ENCODE data around the gene HRAS. TPM values are rescaled to one million over a fixed set of nuclear protein-coding genes. Genes with fewer than 3 reads are reported as not detected.

Gene HRAS
- polyA plus RNA-seq, 2 of the 4 experiments (the other 2 are of a cell fraction): 56.3 to 86.9 TPM

DNA sequence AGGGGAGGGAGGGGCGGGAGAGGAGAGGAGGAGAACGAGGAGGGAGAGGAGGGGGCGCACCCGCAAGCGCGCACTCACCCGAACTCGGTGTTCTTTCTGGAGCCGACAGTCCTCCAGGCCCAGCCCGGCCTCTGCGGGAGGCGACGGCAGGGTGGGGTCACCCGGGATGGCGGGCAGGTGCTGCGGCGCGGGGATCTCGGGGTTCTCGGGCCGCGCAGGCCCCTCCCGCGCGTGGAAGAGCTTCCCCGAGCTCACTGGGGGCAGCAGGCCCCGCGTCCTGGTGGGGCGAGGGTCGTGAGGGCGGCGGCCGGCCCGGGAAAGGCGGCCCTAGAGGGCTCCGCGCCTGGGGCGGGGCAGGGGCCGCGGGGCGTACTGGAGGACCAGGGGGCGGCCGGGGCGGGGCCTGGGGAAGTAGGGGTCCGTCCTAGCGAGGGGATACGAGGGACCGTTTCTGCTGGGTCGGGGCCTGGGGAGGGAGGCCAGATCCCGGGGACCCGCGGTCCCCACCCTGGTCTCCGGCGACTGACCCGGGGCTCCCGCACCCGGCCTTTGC is 19.9 kb upstream of the HRAS start:
- Histone ChIP-seq H3K9me3 (no peaks in the 10 kb centered on the region), H3K4me3 (peak overlapping the region; percentile 67), H3K4me2 (peak overlapping the region; percentile 96), H3K27ac (peak overlapping the region; percentile 81 to 88), H3K4me1 (peaks cover 23% of the 10 kb centered on the region)
- ChIA-PET CTCF (interaction anchor here (0.8 to 5.9 kb wide), 25 partner anchors 11 to 233 kb away, joined by 3 to 66 read pairs (median 5); partner anchors contain the start of genes HRAS and TMEM80), POLR2A (interaction anchor here (0.9 to 1.0 kb wide), 2 partner anchors 13 to 21 kb away, joined by 3 to 4 read pairs; no protein-coding TSS in a partner anchor)
- FAIRE-seq (no peak), DNase-seq (ENCODE audit: low read depth in 1 of 2, low spot score in 1 of 2) (no peak), ATAC-seq (peak in 1 of 2 experiments; percentile 7; a peak in 2 of 6 replicates)
- TF ChIP-seq, protein P1, sequence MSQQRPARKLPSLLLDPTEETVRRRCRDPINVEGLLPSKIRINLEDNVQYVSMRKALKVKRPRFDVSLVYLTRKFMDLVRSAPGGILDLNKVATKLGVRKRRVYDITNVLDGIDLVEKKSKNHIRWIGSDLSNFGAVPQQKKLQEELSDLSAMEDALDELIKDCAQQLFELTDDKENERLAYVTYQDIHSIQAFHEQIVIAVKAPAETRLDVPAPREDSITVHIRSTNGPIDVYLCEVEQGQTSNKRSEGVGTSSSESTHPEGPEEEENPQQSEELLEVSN (IDR thresholded peaks at IDR 0.05; ENCODE audit: borderline replicate concordance, low read depth): no peak
- TF ChIP-seq, protein P2, sequence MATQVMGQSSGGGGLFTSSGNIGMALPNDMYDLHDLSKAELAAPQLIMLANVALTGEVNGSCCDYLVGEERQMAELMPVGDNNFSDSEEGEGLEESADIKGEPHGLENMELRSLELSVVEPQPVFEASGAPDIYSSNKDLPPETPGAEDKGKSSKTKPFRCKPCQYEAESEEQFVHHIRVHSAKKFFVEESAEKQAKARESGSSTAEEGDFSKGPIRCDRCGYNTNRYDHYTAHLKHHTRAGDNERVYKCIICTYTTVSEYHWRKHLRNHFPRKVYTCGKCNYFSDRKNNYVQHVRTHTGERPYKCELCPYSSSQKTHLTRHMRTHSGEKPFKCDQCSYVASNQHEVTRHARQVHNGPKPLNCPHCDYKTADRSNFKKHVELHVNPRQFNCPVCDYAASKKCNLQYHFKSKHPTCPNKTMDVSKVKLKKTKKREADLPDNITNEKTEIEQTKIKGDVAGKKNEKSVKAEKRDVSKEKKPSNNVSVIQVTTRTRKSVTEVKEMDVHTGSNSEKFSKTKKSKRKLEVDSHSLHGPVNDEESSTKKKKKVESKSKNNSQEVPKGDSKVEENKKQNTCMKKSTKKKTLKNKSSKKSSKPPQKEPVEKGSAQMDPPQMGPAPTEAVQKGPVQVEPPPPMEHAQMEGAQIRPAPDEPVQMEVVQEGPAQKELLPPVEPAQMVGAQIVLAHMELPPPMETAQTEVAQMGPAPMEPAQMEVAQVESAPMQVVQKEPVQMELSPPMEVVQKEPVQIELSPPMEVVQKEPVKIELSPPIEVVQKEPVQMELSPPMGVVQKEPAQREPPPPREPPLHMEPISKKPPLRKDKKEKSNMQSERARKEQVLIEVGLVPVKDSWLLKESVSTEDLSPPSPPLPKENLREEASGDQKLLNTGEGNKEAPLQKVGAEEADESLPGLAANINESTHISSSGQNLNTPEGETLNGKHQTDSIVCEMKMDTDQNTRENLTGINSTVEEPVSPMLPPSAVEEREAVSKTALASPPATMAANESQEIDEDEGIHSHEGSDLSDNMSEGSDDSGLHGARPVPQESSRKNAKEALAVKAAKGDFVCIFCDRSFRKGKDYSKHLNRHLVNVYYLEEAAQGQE (IDR thresholded peaks at IDR 0.05): no peak
- no peak for TF ChIP-seq EP300 (IDR thresholded peaks at IDR 0.05)
- TF ChIP-seq, protein P3, sequence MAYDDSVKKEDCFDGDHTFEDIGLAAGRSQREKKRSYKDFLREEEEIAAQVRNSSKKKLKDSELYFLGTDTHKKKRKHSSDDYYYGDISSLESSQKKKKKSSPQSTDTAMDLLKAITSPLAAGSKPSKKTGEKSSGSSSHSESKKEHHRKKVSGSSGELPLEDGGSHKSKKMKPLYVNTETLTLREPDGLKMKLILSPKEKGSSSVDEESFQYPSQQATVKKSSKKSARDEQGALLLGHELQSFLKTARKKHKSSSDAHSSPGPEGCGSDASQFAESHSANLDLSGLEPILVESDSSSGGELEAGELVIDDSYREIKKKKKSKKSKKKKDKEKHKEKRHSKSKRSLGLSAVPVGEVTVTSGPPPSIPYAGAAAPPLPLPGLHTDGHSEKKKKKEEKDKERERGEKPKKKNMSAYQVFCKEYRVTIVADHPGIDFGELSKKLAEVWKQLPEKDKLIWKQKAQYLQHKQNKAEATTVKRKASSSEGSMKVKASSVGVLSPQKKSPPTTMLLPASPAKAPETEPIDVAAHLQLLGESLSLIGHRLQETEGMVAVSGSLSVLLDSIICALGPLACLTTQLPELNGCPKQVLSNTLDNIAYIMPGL (CRISPR knock-in tag; IDR thresholded peaks at IDR 0.05; ENCODE audit: borderline replicate concordance): no peak
- TF ChIP-seq, protein P4, sequence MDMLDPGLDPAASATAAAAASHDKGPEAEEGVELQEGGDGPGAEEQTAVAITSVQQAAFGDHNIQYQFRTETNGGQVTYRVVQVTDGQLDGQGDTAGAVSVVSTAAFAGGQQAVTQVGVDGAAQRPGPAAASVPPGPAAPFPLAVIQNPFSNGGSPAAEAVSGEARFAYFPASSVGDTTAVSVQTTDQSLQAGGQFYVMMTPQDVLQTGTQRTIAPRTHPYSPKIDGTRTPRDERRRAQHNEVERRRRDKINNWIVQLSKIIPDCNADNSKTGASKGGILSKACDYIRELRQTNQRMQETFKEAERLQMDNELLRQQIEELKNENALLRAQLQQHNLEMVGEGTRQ (IDR thresholded peaks at IDR 0.05): no peak
- TF ChIP-seq SMC3 (IDR thresholded peaks at IDR 0.05): peak; percentile 34; the same call in 2 of the 3 replicates
- TF ChIP-seq EHMT2 (IDR thresholded peaks at IDR 0.05; ENCODE audit: low read depth): no peak
- TF ChIP-seq NFE2L2 (conservative IDR thresholded peaks at IDR 0.05; ENCODE audit: low read length): no peak
- TF ChIP-seq ZSCAN20 (CRISPR knock-in tag; IDR thresholded peaks at IDR 0.05): no peak
- TF ChIP-seq TP53 (CRISPR knock-in tag; IDR thresholded peaks at IDR 0.05): no peak
- TF ChIP-seq, protein P5, sequence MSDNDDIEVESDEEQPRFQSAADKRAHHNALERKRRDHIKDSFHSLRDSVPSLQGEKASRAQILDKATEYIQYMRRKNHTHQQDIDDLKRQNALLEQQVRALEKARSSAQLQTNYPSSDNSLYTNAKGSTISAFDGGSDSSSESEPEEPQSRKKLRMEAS (IDR thresholded peaks at IDR 0.05): no peak
- no peak for TF ChIP-seq RNF2 (IDR thresholded peaks at IDR 0.05; ENCODE audit: borderline replicate concordance, low read depth)
- no peak for TF ChIP-seq TFCP2L1 (CRISPR knock-in tag; IDR thresholded peaks at IDR 0.05)
- TF ChIP-seq CHD4 (IDR thresholded peaks at IDR 0.05; ENCODE audit: borderline replicate concordance): no peak
- TF ChIP-seq JUN (IDR thresholded peaks at IDR 0.05): peak in 1 of 2 experiments; percentile 42; a peak in 1 of 5 replicates
- no peak for TF ChIP-seq RARB (CRISPR knock-in tag; IDR thresholded peaks at IDR 0.05)
- no peak for TF ChIP-seq NR3C1 (IDR thresholded peaks at IDR 0.05)
- WGBS (ENCODE audit: missing lambda C conversion rate): 2% methylated on average over 32 of the region's 57 CpGs

Measured in A549 (cell line).